Measurements from ENCODE around the gene MRPL41. TPM values are rescaled to one million over a fixed set of nuclear protein-coding genes. Genes with fewer than 3 reads are reported as not detected.

The MRPL41 gene
- total and polyA plus RNA-seq, 2 of the 13 experiments (the other 11 are each of a cell fraction or from before 2014, with no cell fraction given), result 20.9 to 54.0 TPM

GRCh38 chr9:137524981-137525317, 26.7 kb upstream of the MRPL41 start:
- no peak overlapping the region for H3K9ac ChIP-seq (ENCODE audit: insufficient read depth, low read depth, low read length)
- H4K20me1 ChIP-seq (ENCODE audit: insufficient read depth, low read length), result no peaks in the 10 kb centered on the region
- H3K27me3 ChIP-seq (ENCODE audit: control insufficient read depth in 1 of 2, insufficient read depth in 2 of 2, low read length in 2 of 2), result no peaks in the 10 kb centered on the region
- 36% methylated on average over 4 of the region's 5 CpGs for WGBS (ENCODE audit: low lambda C conversion rate)
- H3K27ac ChIP-seq (ENCODE audit: extremely low read length, insufficient read depth, low read length), result no peak overlapping the region
- H2AFZ ChIP-seq (ENCODE audit: low read length), result no peak overlapping the region
- ChIA-PET CTCF (ENCODE audit: low intra/inter-chr PET ratio, low total read pairs) (no interaction called here), POLR2A (interaction anchor here (0.6 kb wide), 1 partner anchor 139 kb away, joined by 3 read pairs; no protein-coding TSS in a partner anchor)
- no peaks in the 10 kb centered on the region for H3K9me3 ChIP-seq (ENCODE audit: low read length)
- intact Hi-C loops (cut with micrococcal nuclease; ENCODE audit: unreplicated experiment) (no loop called here), in situ Hi-C loops (cut with HindIII; ENCODE audit: extremely low pct_ligation_motif_present, low pct_unique_long_range_greater_than_20kb) (loop anchor here (10.0 kb wide), 1 partner anchor 240 kb away; no protein-coding TSS in a partner anchor)
- DNase-seq (ENCODE audit: low spot score) (no peak), ATAC-seq (peak; percentile 23; the same call in 1 of the 3 replicates), FAIRE-seq (no peak)
- no peaks in the 10 kb centered on the region for H3K4me1 ChIP-seq (ENCODE audit: insufficient read depth, low read length)
- no peak overlapping the region for H3K4me2 ChIP-seq (ENCODE audit: low read depth, low read length)
- no peak for TF ChIP-seq CENPX (CRISPR knock-in tag; IDR thresholded peaks at IDR 0.05)
- no peak overlapping the region for H3K4me3 ChIP-seq (replicated peaks in 1 of 3; ENCODE audit: insufficient read depth in 1 of 3, low read depth in 2 of 3, low read length in 3 of 3)
- no TSS peak for BruUV-seq (replicated peaks)
- H3K79me2 ChIP-seq (ENCODE audit: insufficient read depth, low read length), result no peaks in the 10 kb centered on the region
- no peaks in the 10 kb centered on the region for H3K36me3 ChIP-seq (replicated peaks in 1 of 2; ENCODE audit: control insufficient read depth in 1 of 2, insufficient read depth in 2 of 2, low read length in 2 of 2)

- Histone ChIP-seq H2AFZ (ENCODE audit: low read length) (no peak overlapping the region), H3K4me2 (ENCODE audit: low read depth, low read length) (no peak overlapping the region), H3K36me3 (replicated peaks in 1 of 2; ENCODE audit: control insufficient read depth in 1 of 2, insufficient read depth in 2 of 2, low read length in 2 of 2) (no peaks in the 10 kb centered on the region), H3K4me1 (ENCODE audit: insufficient read depth, low read length) (peaks cover 11% of the 10 kb centered on the region), H3K79me2 (ENCODE audit: insufficient read depth, low read length) (no peaks in the 10 kb centered on the region), H3K4me3 (replicated peaks in 1 of 3; ENCODE audit: insufficient read depth in 1 of 3, low read depth in 2 of 3, low read length in 3 of 3) (no peak overlapping the region), H3K9ac (ENCODE audit: insufficient read depth, low read depth, low read length) (no peak overlapping the region), H4K20me1 (ENCODE audit: insufficient read depth, low read length) (no peaks in the 10 kb centered on the region), H3K9me3 (ENCODE audit: low read length) (no peaks in the 10 kb centered on the region), H3K27ac (ENCODE audit: extremely low read length, insufficient read depth, low read length) (no peak overlapping the region), H3K27me3 (ENCODE audit: control insufficient read depth in 1 of 2, insufficient read depth in 2 of 2, low read length in 2 of 2) (no peaks in the 10 kb centered on the region)
- FAIRE-seq (no peak), ATAC-seq (no peak), DNase-seq (ENCODE audit: low spot score) (no peak)
- 41% methylated on average over 5 of the region's 5 CpGs for WGBS (ENCODE audit: low lambda C conversion rate)
- in situ Hi-C loops (cut with HindIII; ENCODE audit: extremely low pct_ligation_motif_present, low pct_unique_long_range_greater_than_20kb) (no loop called here), intact Hi-C loops (cut with micrococcal nuclease; ENCODE audit: unreplicated experiment) (no loop called here)
- no peak for TF ChIP-seq ZNF337 (CRISPR knock-in tag; IDR thresholded peaks at IDR 0.05; ENCODE audit: borderline replicate concordance, low read depth)
- no peak for TF ChIP-seq UBTF (CRISPR knock-in tag; IDR thresholded peaks at IDR 0.05)
- no peak for TF ChIP-seq NR1H2 (CRISPR knock-in tag; IDR thresholded peaks at IDR 0.05; ENCODE audit: borderline replicate concordance, low read depth)
- no peak for TF ChIP-seq JDP2 (CRISPR knock-in tag; IDR thresholded peaks at IDR 0.05; ENCODE audit: borderline replicate concordance)
- no peak for TF ChIP-seq FOXK1 (CRISPR knock-in tag; IDR thresholded peaks at IDR 0.05; ENCODE audit: borderline replicate concordance, low read depth)
- TF ChIP-seq ATF6 (CRISPR knock-in tag; conservative IDR thresholded peaks at IDR 0.05), result no peak
- TF ChIP-seq PTBP1 (IDR thresholded peaks at IDR 0.05; ENCODE audit: low read depth, low read length, poor library complexity, severe bottlenecking), result no peak
- TF ChIP-seq POLR2AphosphoS2 (IDR thresholded peaks at IDR 0.05; ENCODE audit: low read depth, low read length), result no peak
- no peak for TF ChIP-seq PITX1 (CRISPR knock-in tag; IDR thresholded peaks at IDR 0.05)
- TF ChIP-seq REXO4 (CRISPR knock-in tag; IDR thresholded peaks at IDR 0.05; ENCODE audit: borderline replicate concordance), result no peak
- no TSS peak for BruUV-seq (replicated peaks)
- ChIA-PET POLR2A (no interaction called here), CTCF (ENCODE audit: low intra/inter-chr PET ratio, low total read pairs) (no interaction called here)
Measured at GRCh38 chr9:137530331-137530730, 21.3 kb upstream of the MRPL41 start.

Data from HepG2 (cell line).